GM20431 (cell line): ENCODE results near the gene AGTPBP1.
"Not testable (repeated sequence)": the region's sequence is repeated elsewhere in the genome, so short reads cannot be mapped to it uniquely, and the experiment has no call there.

Experiments
- in situ Hi-C: fragments of 300-500 bp; cut with MseI, MboI; formaldehyde crosslinking; loops from one replicate; pipeline ENCODE4 v1.15.0; 2020; ENCODE audit warnings: low sequenced_read_pairs; ENCODE audit not compliant: unreplicated experiment

The AGTPBP1 gene, protein sequence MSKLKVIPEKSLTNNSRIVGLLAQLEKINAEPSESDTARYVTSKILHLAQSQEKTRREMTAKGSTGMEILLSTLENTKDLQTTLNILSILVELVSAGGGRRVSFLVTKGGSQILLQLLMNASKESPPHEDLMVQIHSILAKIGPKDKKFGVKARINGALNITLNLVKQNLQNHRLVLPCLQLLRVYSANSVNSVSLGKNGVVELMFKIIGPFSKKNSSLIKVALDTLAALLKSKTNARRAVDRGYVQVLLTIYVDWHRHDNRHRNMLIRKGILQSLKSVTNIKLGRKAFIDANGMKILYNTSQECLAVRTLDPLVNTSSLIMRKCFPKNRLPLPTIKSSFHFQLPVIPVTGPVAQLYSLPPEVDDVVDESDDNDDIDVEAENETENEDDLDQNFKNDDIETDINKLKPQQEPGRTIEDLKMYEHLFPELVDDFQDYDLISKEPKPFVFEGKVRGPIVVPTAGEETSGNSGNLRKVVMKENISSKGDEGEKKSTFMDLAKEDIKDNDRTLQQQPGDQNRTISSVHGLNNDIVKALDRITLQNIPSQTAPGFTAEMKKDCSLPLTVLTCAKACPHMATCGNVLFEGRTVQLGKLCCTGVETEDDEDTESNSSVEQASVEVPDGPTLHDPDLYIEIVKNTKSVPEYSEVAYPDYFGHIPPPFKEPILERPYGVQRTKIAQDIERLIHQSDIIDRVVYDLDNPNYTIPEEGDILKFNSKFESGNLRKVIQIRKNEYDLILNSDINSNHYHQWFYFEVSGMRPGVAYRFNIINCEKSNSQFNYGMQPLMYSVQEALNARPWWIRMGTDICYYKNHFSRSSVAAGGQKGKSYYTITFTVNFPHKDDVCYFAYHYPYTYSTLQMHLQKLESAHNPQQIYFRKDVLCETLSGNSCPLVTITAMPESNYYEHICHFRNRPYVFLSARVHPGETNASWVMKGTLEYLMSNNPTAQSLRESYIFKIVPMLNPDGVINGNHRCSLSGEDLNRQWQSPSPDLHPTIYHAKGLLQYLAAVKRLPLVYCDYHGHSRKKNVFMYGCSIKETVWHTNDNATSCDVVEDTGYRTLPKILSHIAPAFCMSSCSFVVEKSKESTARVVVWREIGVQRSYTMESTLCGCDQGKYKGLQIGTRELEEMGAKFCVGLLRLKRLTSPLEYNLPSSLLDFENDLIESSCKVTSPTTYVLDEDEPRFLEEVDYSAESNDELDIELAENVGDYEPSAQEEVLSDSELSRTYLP

DNA sequence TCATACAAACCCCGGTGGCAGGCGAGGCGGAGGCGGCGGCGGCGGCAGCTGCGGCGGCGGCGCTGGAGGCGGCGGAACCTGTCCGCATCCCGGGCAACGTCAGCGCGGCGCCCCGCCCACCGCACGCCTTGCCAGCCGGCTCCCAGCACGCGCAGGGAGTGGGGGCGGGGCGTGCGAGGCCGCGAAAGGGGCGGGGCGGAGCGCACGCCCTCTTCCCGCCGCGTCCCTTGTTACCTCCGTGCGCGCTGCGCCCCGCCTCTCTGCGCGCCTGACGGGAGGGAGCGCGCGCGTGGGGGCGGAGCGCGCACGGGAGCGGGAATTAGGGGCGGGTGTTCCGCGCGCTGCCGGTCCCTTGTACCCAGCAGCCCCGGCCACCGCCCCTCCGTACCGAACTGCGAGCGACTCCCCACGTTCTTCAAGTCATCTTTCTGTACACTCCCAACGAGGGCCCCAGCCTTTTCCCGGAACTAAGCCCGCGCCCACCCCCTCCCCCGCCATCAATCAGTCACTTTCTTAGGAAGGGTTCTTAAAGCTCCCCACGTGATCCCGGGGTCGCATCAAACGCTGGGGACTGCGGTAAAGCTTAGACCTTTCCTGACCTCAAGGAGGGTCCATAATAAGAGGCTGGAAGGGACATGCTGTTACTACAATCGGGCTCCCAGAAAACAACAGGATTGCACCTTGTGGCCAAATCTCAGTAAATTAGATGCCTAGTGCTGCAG, at the start of gene AGTPBP1:
TSS of gene AGTPBP1 (minus strand) at position 80 of the 722 bp plus-strand sequence. CDS start 29,421 bp downstream, outside the sequence.
- in situ Hi-C loops: no loop called here

GRCh38 chr9:85786116-85786515, 44.4 kb upstream of the AGTPBP1 start:
- in situ Hi-C loops: not testable (repeated sequence)

DNA sequence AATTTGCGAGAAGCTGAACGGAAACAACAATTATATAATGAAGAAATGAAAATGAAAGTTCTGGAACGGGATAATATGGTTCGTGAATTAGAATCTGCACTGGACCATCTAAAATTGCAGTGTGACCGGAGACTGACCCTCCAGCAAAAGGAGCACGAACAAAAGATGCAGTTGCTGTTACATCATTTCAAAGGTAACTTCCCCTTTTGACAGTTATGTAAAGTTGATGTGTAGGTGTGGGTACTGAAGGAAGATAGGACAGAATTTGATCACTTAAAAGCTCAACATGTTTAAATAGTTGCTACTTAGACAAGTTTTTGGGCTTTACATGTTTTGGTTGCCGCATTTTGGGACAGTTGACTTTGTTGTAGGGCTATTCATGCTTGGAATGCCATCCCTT, 32.1 kb upstream of the AGTPBP1 start:
- in situ Hi-C loops: not testable (repeated sequence)

DNA sequence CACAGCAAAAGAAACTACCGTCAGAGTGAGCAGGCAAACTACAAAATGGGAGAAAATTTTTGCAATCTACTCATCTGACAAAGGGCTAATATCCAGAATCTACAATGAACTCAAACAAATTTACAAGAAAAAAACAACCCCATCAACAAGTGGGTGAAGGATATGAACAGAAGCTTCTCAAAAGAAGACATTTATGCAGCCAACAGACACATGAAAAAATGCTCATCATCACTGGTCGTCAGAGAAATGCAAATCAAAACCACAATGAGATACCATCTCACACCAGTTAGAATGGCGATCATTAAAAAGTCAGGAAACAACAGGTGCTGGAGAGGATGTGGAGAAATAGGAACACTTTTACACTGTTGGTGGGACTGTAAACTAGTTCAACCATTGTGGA, 20.0 kb upstream of the AGTPBP1 start:
- in situ Hi-C loops: not testable (repeated sequence)

DNA sequence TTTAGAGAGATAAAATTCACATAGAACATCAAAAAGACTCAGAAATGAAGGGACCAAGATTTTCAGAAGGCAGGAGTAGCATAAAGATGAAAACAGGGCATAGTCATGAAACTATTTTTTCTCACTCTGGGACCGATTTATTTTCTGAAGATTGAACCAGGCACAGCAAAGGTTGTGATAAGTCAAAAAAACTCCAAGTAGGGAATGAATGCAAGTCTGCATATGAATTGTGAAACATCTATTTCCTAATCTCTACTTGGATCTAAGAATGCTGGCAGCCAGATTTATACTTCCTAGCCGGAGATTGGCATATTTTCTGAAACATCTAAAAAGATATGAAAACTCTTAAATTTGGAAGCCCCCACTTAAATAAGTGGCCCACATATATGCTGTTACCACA, 16.0 kb upstream of the AGTPBP1 start:
- in situ Hi-C loops: not testable (repeated sequence)

DNA sequence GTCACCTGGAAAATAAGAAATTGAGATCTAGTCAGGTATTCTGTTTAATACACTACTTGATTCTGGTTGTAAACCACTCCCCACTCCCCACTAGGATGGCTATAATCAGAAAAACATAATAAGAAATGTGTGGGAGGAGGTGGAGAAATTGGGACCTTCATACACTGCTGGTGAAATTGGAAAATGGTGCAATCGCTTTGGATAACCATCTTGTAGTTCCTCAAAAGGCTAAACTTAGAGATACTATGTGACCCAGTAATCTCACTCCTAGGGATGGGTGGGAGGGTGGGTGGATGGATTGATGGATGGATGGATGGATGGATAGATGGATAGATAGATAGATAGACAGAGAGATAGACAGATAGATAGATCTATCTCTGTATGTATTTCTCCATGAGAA, 14.5 kb upstream of the AGTPBP1 start:
- in situ Hi-C loops: not testable (repeated sequence)

GRCh38 chr9:85746309-85746708, 4.6 kb upstream of the AGTPBP1 start:
- in situ Hi-C loops: no loop called here

- in situ Hi-C loops: no loop called here
These were observed 3.4 kb upstream of the AGTPBP1 start for GRCh38 chr9:85745203-85745602.

DNA sequence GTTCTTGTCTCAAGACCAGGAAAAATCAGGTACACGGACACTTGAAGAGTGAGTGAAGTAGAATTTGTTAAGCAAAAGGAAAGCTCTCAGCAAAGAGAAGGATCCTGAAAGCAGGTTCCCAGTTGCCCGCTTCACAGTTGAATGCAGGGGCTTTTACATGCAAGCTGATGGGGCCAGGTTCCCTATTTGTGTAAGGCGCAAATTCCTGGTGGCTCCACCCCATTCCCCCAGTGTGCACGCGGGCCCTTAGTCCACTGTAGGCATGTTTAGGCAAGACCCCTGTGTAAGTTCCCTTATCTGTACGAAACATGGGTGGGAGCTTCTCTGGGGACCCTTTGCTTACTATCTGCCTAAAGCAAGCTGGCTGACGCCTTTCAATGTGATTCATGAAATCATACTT, 2.7 kb upstream of the AGTPBP1 start:
- in situ Hi-C loops: no loop called here

DNA sequence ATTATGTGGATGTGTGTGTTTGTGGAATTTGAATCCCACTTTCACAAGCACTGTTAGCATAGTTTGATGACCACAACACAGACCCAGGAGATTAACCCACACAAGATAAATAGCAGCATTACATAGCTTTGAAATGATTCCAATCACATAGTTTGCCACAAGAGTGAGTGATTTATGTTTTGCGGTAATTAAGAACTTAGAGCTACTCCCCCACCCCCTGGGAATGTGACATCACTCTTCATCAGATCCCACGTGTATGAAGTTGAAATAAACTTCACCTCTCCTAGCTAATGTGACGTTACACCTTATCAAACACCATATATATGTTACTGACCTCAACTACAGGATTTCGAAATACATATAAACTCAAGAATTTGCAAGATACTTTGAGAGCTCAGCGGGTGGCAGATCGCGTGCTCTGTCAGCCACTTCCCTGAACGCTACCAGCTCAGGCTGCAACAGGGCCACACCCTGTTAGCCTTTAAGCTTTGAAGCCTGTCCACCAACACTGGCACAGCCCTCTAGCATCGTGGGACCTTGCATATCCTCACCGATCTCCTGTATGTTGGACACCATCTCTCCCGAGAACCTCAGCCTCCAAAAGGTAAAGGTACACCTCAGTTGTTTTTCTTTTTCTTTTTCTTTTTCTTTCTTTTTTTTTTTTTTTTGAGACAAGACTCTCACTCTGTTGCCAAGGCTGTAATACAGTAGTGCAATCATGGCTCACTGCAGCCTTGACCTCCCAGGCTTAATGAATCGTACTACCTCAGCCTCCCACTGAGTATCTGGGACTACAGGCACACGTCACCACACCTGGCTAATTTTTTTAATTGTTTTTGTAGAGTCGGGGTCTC, 1.7 kb upstream of the AGTPBP1 start:
- in situ Hi-C loops: no loop called here

DNA sequence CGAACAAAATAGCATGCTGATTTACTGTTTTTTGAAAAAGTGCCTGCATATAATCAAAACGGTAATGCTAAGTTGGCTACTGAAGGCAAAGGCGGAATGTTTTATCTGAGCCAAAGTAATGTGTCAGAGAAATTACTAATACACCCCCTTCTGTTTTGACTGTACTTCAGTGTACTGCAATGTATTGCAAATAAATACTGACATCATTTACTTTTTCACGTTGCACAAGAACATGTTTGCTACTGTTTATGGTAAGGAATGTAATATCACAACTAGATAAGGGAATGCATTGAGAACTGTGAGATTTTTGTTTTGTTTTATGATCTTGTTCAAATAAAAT, 813 bp upstream of the AGTPBP1 start:
- in situ Hi-C loops: no loop called here

GRCh38 chr9:85741095-85741874, 469 bp downstream of the AGTPBP1 start:
- in situ Hi-C loops: no loop called here

DNA sequence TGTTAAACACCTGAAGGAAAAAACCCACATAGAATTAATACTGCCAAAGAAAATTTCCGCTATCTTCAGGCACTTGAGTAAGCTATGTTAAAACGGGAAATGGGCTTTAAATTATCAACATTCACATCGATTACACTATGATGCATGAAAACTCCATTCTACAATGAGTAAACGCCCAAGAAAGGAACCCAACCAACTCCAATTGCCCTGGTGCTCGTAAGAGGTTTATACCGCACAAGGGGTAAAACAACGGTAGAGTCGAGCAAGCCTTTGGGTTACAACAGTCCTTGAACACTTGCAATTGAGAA, 1.0 kb downstream of the AGTPBP1 start:
- in situ Hi-C loops: no loop called here

- in situ Hi-C loops: no loop called here
These were observed 3.2 kb downstream of the AGTPBP1 start for GRCh38 chr9:85738509-85738908.

DNA sequence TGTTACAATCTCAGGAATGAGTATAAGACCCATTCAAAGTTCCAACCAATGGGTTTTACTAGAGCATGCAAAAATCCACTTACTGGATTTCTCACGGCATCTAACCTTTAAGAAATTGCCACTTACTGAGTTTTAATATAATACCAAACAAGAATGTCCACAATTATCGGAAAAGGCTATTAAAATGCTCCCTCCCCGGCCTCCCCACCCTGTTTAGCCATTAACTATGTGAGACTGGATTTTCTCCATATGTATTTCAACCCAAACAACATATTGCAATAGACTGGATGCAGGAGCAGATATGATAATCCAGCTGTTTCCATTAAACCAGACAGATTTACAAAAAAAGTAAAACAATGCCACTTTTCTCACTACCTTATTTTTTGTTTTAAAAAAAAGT, 4.1 kb downstream of the AGTPBP1 start:
- in situ Hi-C loops: no loop called here

DNA sequence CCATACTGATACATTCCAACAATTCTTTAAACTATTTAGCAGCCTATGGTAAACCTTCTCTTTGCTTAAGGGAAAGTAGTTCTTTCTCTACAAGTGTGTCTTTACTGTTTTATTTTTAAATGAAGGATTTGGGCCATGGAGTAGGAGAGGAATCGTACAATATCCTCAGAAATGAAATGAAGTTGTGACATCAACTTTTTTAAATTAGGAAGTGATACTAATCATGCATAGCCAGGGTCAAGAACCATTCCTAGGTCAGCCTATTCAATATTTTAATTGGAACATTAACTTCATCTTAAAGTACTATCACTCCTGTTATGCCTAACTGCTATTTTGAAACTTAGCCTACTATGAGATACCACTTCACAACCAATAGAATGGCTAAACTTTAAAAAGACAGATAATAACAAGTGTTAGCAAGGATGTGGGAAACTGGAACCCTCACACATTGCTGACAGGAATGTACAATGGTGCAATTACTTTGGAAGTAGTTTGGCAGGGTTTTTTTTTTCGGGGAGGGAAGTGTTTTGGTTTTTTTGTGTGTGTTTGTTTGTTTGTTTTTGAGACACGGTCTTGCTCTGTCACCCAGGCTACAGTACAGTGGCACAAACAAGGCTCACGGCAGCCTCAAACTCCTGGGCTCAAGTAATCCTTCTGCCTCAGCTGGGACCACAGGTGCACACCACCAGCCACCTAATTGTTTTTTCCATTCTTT, 10.7 kb downstream of the AGTPBP1 start:
- in situ Hi-C loops: no loop called here

DNA sequence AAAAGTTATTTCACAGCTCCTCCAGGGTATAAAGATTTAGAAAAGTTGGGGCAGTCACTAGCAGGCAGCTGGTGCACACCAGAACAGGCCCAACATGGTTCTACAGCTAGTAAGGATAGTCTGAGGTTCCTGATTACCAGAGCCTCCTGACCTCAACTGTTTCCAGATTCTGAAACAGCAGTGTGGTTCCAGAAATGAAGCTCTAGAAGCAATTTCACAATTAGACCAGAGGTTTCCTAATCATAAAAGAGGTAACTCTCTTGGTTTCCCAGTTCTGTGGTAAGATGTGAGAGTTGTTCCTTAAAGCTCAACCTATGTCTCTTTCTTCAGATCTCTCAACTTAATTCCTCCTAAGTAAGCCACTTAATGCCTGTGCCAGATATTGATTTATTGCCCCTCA, 11.9 kb downstream of the AGTPBP1 start:
- in situ Hi-C loops: no loop called here

DNA sequence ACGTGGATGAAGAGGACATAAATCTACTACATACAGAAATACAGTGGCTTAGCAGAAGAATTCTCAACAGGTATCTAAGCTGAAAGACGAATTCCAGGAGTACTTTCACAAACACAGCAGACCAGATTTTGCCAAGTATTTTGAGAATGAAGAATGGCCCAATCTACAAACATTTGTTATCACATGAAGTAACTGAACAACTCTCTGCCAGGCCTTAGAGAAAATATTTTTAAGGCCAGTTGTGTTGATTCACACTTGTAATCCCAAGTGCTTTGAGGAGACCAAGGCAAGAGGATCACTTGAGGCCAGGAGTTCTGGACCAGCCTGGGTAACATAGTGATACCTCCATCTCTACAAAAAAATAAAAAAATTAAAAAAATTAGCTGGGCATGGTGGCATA, 14.3 kb downstream of the AGTPBP1 start:
- in situ Hi-C loops: no loop called here
